Small intestine (tissue), 7 donors: Measurements from ENCODE around the gene MGAT3. TPM values are rescaled to one million over a fixed set of nuclear protein-coding genes. Genes with fewer than 3 reads are reported as not detected.
A peak's percentile ranks its signal among the peaks of the same experiment; 100 is the strongest.

Source experiments
- DNase-seq, 2 donors: peaks; one replicate each; pipeline versions ENCODE4 v3.0.0 to v3.0.0-alpha.2; 2013
- FAIRE-seq: peaks from 2 replicates; lab custom pipeline; 2012; peaks lifted over from hg19 to GRCh38; lab: Jason Lieb, UNC
- H3K27ac ChIP-seq, 3 donors: one replicate each; pipeline ENCODE4 v1.5.1; 2013; ENCODE audit warnings: low read length in 2 of 3, mild to moderate bottlenecking in 2 of 3, control low read depth in 1 of 3, inconsistent platforms in 1 of 3, low read depth in 1 of 3, moderate library complexity in 1 of 3
- H3K27me3 ChIP-seq, 3 donors: one replicate each; pipeline ENCODE4 v1.6.1; 2013; ENCODE audit warnings: low read length in 3 of 3, inconsistent platforms in 1 of 3; ENCODE audit not compliant: control insufficient read depth in 3 of 3, insufficient read depth in 3 of 3
- H3K36me3 ChIP-seq, 3 donors: one replicate each; pipeline ENCODE4 v1.6.1; 2013; ENCODE audit warnings: low read length in 3 of 3, inconsistent platforms in 1 of 3, low read depth in 1 of 3, mild to moderate bottlenecking in 1 of 3, moderate library complexity in 1 of 3; ENCODE audit not compliant: control insufficient read depth in 3 of 3, insufficient read depth in 2 of 3
- H3K4me1 ChIP-seq, 3 donors: one replicate each; pipeline ENCODE4 v1.6.1; 2013; ENCODE audit warnings: low read length in 2 of 3, inconsistent platforms in 1 of 3, low read depth in 1 of 3, mild to moderate bottlenecking in 1 of 3, moderate library complexity in 1 of 3; ENCODE audit not compliant: control insufficient read depth in 3 of 3, insufficient read depth in 2 of 3
- H3K4me3 ChIP-seq, 3 donors: one replicate each; pipeline ENCODE4 v1.5.1; 2013; ENCODE audit warnings: low read length in 3 of 3, control low read depth in 1 of 3, inconsistent platforms in 1 of 3, low read depth in 1 of 3, mild to moderate bottlenecking in 1 of 3, moderate library complexity in 1 of 3
- H3K9me3 ChIP-seq, 2 donors: one replicate each; pipeline ENCODE4 v1.6.1; 2013; ENCODE audit warnings: low read depth in 1 of 2, low read length in 1 of 2; ENCODE audit not compliant: control insufficient read depth in 2 of 2, insufficient read depth in 1 of 2
- WGBS, 3 donors: extraction: QIAGEN DNeasy Blood & Tissue Kit; methylation state at CpG; one replicate each; pipeline ENCODE4 v1.1.7; 2013; 5-methylcytosine and 5-hydroxymethylcytosine counted together
- polyA plus RNA-seq, 4 donors: library from polyadenylated mRNA; stranded (reverse) in 3 of 4; unstranded in 1 of 4; fragments of 200-250 nt in 3 of 4; fragments of 120-200 nt in 1 of 4; gene quantifications; one replicate each; pipeline versions ENCODE4 v1.2.1 to v1.2.3, GENCODE V29; 2013
- donor health status: healthy with polysubstance abuse.
- donor health status: control.
- donor health status: control.
- donor health status: Bipolar disorder and iron deficiency.
- donor health status: healthy.

The MGAT3 gene
- polyA plus RNA-seq, 4 donors, result 11.1 to 30.1 (median 17.2) TPM

- DNase-seq (peak; percentile 92 to 98), FAIRE-seq (no peak)
- Histone ChIP-seq H3K36me3 (peaks cover 0 to 30% (median 2%) of the 10 kb centered on the region in 3 donors), H3K4me3 (peak overlapping the region in 2 of 3 donors; percentile 29 to 63), H3K27ac (peak overlapping the region; percentile 93 to 99 (median 99)), H3K4me1 (peaks cover 0 to 91% (median 2%) of the 10 kb centered on the region in 3 donors), H3K9me3 (no peaks in the 10 kb centered on the region), H3K27me3 (no peaks in the 10 kb centered on the region)
- WGBS, 3 donors, result 13 to 55% (median 37%) methylated on average over 19 of the region's 19 CpGs
Observed at GRCh38 chr22:39472570-39473556, 16.1 kb downstream of the MGAT3 start.

GRCh38 chr22:39473851-39474250 lies 17.0 kb downstream of the MGAT3 start:
- peak overlapping the region in 2 of 3 donors; percentile 32 to 63 for H3K4me3 ChIP-seq
- 16 to 70% (median 34%) methylated on average over 5 of the region's 5 CpGs for WGBS, 3 donors
- peak overlapping the region; percentile 93 to 99 (median 99) for H3K27ac ChIP-seq
- H3K27me3 ChIP-seq, result no peaks in the 10 kb centered on the region
- DNase-seq (peak; percentile 72 to 75), FAIRE-seq (no peak)
- peaks cover 0 to 88% (median 2%) of the 10 kb centered on the region in 3 donors for H3K4me1 ChIP-seq
- no peaks in the 10 kb centered on the region for H3K9me3 ChIP-seq
- peaks cover 0 to 40% (median 2%) of the 10 kb centered on the region in 3 donors for H3K36me3 ChIP-seq

- Histone ChIP-seq H3K36me3 (peaks cover 0 to 44% (median 2%) of the 10 kb centered on the region in 3 donors), H3K27ac (peak overlapping the region; percentile 93 to 99 (median 99)), H3K4me3 (peak overlapping the region in 2 of 3 donors; percentile 32 to 63), H3K27me3 (no peaks in the 10 kb centered on the region), H3K4me1 (peaks cover 0 to 85% (median 2%) of the 10 kb centered on the region in 3 donors), H3K9me3 (no peaks in the 10 kb centered on the region)
- FAIRE-seq (no peak), DNase-seq (peak; percentile 93)
- WGBS, 3 donors, result 23 to 57% (median 33%) methylated on average over 10 to 11 of the region's 11 CpGs
Observed at GRCh38 chr22:39474351-39475111, 17.7 kb downstream of the MGAT3 start.

- 61 to 72% (median 67%) methylated on average over 9 of the region's 9 CpGs for WGBS, 3 donors
- H3K9me3 ChIP-seq, result no peaks in the 10 kb centered on the region
- DNase-seq, result no peak
- no peak for FAIRE-seq
- H3K27ac ChIP-seq, result peak overlapping the region in 1 of 3 donors; percentile 99
- H3K36me3 ChIP-seq, result peaks cover 0 to 52% (median 2%) of the 10 kb centered on the region in 3 donors
- H3K4me3 ChIP-seq, result peak overlapping the region in 1 of 3 donors; percentile 15
- no peaks in the 10 kb centered on the region for H3K27me3 ChIP-seq
- peaks cover 0 to 78% (median 2%) of the 10 kb centered on the region in 3 donors for H3K4me1 ChIP-seq
Observed at GRCh38 chr22:39475337-39475736, 18.5 kb downstream of the MGAT3 start.

GRCh38 chr22:39475902-39476301 lies 19.1 kb downstream of the MGAT3 start:
- no peak for DNase-seq
- Histone ChIP-seq H3K27ac (peak overlapping the region in 1 of 3 donors; percentile 99), H3K4me1 (peaks cover 0 to 72% (median 2%) of the 10 kb centered on the region in 3 donors), H3K27me3 (no peaks in the 10 kb centered on the region), H3K9me3 (no peaks in the 10 kb centered on the region), H3K4me3 (no peak overlapping the region), H3K36me3 (peaks cover 0 to 57% (median 2%) of the 10 kb centered on the region in 3 donors)
- 76 to 90% (median 81%) methylated on average over 3 of the region's 3 CpGs for WGBS, 3 donors
- no peak for FAIRE-seq

- no peaks in the 10 kb centered on the region for H3K9me3 ChIP-seq
- no peaks in the 10 kb centered on the region for H3K27me3 ChIP-seq
- FAIRE-seq (no peak), DNase-seq (no peak)
- WGBS, 3 donors, result 79 to 86% (median 84%) methylated on average over 13 of the region's 13 CpGs
- no peak overlapping the region for H3K4me3 ChIP-seq
- H3K36me3 ChIP-seq, result peaks cover 0 to 64% (median 2%) of the 10 kb centered on the region in 3 donors
- H3K4me1 ChIP-seq, result peaks cover 0 to 65% (median 0%) of the 10 kb centered on the region in 3 donors
- H3K27ac ChIP-seq, result no peak overlapping the region
Observed at GRCh38 chr22:39476664-39477063, 19.9 kb downstream of the MGAT3 start.

- DNase-seq, result no peak
- FAIRE-seq, result no peak
Observed at GRCh38 chr22:39477542-39477941, 20.7 kb downstream of the MGAT3 start.

GRCh38 chr22:39478441-39478850 lies 21.6 kb downstream of the MGAT3 start:
- DNase-seq, result peak in 1 of 2 donors; percentile 72
- Histone ChIP-seq H3K4me3 (no peak overlapping the region), H3K27me3 (no peaks in the 10 kb centered on the region), H3K4me1 (peaks cover 0 to 50% (median 0%) of the 10 kb centered on the region in 3 donors), H3K9me3 (no peaks in the 10 kb centered on the region), H3K36me3 (peaks cover 0 to 77% (median 2%) of the 10 kb centered on the region in 3 donors), H3K27ac (no peak overlapping the region)
- WGBS, 3 donors, result 45 to 63% (median 47%) methylated on average over 9 of the region's 9 CpGs
- no peak for FAIRE-seq

More at GRCh38 chr22:39477542-39477941, 20.7 kb downstream of the MGAT3 start:
- no peak overlapping the region for H3K4me3 ChIP-seq
- peaks cover 0 to 71% (median 2%) of the 10 kb centered on the region in 3 donors for H3K36me3 ChIP-seq
- peaks cover 0 to 56% (median 0%) of the 10 kb centered on the region in 3 donors for H3K4me1 ChIP-seq
- H3K27me3 ChIP-seq, result no peaks in the 10 kb centered on the region
- WGBS, 3 donors, result 91 to 96% (median 92%) methylated on average over 9 of the region's 9 CpGs
- H3K27ac ChIP-seq, result no peak overlapping the region
- no peaks in the 10 kb centered on the region for H3K9me3 ChIP-seq
